AG04450 (cell line): ENCODE measurements around the gene PDLIM5. TPM values are rescaled to one million over a fixed set of nuclear protein-coding genes. Genes with fewer than 3 reads are reported as not detected.

Source experiments
- CTCF ChIA-PET: fragments of 300-600, 350-600 bp; formaldehyde crosslinking; extraction: SDS; loops from one replicate; lab custom pipeline; 2022; ENCODE audit warnings: antibody characterized with exemption, inconsistent platforms; lab: Charles Lee
- POLR2A ChIA-PET: fragments of 350-600 bp; formaldehyde crosslinking; extraction: SDS; loops from one replicate; lab custom pipeline; 2021; ENCODE audit warnings: antibody characterized with exemption, inconsistent platforms; lab: Yijun Ruan, JAX
- DNase-seq: peaks from one replicate; pipeline ENCODE4 v3.0.0-alpha.2; 2011; ENCODE audit warnings: low read depth, low spot score
- H3K27ac ChIP-seq: one replicate; pipeline ENCODE4 v1.5.1; 2012; ENCODE audit warnings: low read depth, low read length, control low read depth
- H3K27me3 ChIP-seq: one replicate; pipeline ENCODE4 v1.6.0; 2012; ENCODE audit warnings: low read length; ENCODE audit not compliant: control insufficient read depth, insufficient read depth
- H3K4me3 ChIP-seq: 2 replicates; pipeline ENCODE4 v1.5.1; 2011; ENCODE audit warnings: mild to moderate bottlenecking, low read depth, low read length, control low read depth
- H3K9me3 ChIP-seq: 2 replicates; pipeline ENCODE4 v1.5.1; 2012; ENCODE audit warnings: low read length; ENCODE audit not compliant: control insufficient read depth, insufficient read depth
- CTCF ChIP-seq: IDR thresholded peaks from 2 replicates; pipeline ENCODE4 v1.5.1; 2011; ENCODE audit warnings: low read depth, low read length, control low read depth, inconsistent platforms
- polyA plus RNA-seq: library from polyadenylated mRNA; depleted of rRNA; stranded (reverse); fragments of >200 nt; gene quantifications from 2 replicates; pipeline ENCODE4 v1.2.3, GENCODE V29; 2011

Gene PDLIM5
- polyA plus RNA-seq, 1 experiment: 81.5 TPM

GRCh38 chr4:94446386-94446785, 5.4 kb upstream of the PDLIM5 start:
- H3K4me3 ChIP-seq: no peak overlapping the region
- no peaks in the 10 kb centered on the region for H3K27me3 ChIP-seq
- TF ChIP-seq CTCF: no peak
- POLR2A ChIA-PET: no interaction called here
- DNase-seq: peak; percentile 47
- H3K27ac ChIP-seq: no peak overlapping the region
- H3K9me3 ChIP-seq: no peaks in the 10 kb centered on the region
- CTCF ChIA-PET: no interaction called here

GRCh38 chr4:94447754-94448411, 3.9 kb upstream of the PDLIM5 start:
- ChIA-PET CTCF (interaction anchor here (0.6 kb wide), 1 partner anchor 56 kb away, joined by 4 read pairs; no protein-coding TSS in a partner anchor), POLR2A (no interaction called here)
- Histone ChIP-seq H3K4me3 (no peak overlapping the region), H3K27me3 (no peaks in the 10 kb centered on the region), H3K27ac (no peak overlapping the region), H3K9me3 (no peaks in the 10 kb centered on the region)
- TF ChIP-seq CTCF: no peak
- DNase-seq: no peak

GRCh38 chr4:94448815-94449375, 2.8 kb upstream of the PDLIM5 start:
- Histone ChIP-seq H3K4me3 (no peak overlapping the region), H3K27ac (no peak overlapping the region), H3K27me3 (no peaks in the 10 kb centered on the region), H3K9me3 (no peaks in the 10 kb centered on the region)
- TF ChIP-seq CTCF: no peak
- CTCF ChIA-PET: interaction anchor here (1.8 kb wide), 1 partner anchor 42 kb away, joined by 7 read pairs; no protein-coding TSS in a partner anchor
- DNase-seq: no peak
- POLR2A ChIA-PET: no interaction called here

GRCh38 chr4:94451051-94451694, 569 bp upstream of the PDLIM5 start:
- POLR2A ChIA-PET: interaction anchor here (0.6 kb wide), 2 partner anchors 57 to 233 kb away, joined by 4 read pairs; no protein-coding TSS in a partner anchor
- no peak for DNase-seq

More at GRCh38 chr4:94451051-94451694, 569 bp upstream of the PDLIM5 start:
- no peak overlapping the region for H3K27ac ChIP-seq
- peak overlapping the region; percentile 87 for H3K4me3 ChIP-seq
- no peak for TF ChIP-seq CTCF
- H3K9me3 ChIP-seq: no peaks in the 10 kb centered on the region
- CTCF ChIA-PET: interaction anchor here (0.7 to 1.4 kb wide), 3 partner anchors 44 to 138 kb away, joined by 3 to 10 read pairs (median 6); no protein-coding TSS in a partner anchor
- no peaks in the 10 kb centered on the region for H3K27me3 ChIP-seq
